ENCODE measurements around the gene SIGLEC8. TPM values are rescaled to one million over a fixed set of nuclear protein-coding genes. Genes with fewer than 3 reads are reported as not detected.

Gene SIGLEC8
- total RNA-seq, 4 donors from 2014 or later: 0.17 to 0.94 (median 0.38) TPM

DNA sequence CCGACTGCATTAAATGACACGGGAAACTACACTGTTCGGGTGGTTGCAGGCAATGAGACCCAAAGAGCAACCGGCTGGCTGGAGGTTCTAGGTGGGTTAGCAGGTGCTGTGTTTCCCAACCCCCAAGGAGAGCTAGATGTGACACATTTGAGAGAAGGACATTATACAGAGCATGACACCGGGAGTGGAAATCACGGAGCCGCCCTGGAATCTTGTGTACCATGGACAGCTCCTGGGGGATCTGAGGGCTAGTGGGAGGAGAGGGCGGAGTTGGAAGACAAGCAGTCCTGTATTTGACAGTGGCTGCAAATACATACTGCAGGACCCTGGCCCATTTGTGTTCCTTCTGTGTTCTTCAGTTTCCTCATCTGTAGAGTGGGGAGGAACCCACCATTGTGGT is 22.3 kb upstream of the SIGLEC8 start:
- no peak for TF ChIP-seq CTCF (IDR thresholded peaks at IDR 0.05; ENCODE audit: low read depth)

DNA sequence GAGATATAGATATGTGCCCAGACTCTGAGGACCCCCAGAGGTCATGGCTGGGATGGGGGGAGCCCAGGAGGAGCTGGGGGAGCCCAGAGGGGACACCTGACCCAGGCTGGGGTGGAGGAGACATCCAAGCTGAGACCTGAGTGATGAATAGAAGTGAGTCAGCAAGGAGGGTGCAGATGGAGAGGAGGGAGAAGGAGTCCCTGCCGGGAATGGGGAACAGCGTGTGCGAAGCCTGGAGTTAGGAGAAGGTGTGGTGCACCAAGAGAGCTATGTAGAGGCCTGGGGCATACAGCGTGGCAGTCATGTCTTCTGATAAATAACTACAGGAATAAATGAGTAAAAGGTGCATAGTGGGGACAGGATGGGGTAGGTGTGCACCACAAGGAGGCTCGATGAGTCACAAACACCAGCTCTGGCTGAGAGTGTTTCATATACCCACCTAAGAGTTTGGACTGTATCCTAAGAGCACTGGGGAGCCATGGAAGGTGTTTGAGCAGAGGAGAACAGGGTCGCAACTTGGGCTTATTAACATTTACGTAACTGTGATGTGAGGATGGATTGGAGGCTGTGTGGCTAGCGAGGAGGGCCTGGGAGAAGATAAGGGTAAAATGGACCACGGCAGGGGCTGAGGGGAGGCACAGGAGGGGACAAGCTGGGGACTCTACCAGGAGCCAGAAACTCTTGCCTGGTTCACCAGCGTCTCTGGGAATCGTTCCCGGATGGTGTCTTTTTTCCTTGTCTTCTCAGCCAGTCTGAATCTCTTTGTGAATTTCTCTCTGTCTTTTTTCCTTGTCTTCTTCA is 21.5 kb upstream of the SIGLEC8 start:
- no peak for TF ChIP-seq CTCF (IDR thresholded peaks at IDR 0.05; ENCODE audit: low read depth)

GRCh38 chr19:51478381-51479234 is 20.4 kb upstream of the SIGLEC8 start, which contains the start of gene CEACAM18:
TSS of gene CEACAM18 (plus strand) at chr19:51478539.
- TF ChIP-seq CTCF (IDR thresholded peaks at IDR 0.05; ENCODE audit: low read depth): no peak

DNA sequence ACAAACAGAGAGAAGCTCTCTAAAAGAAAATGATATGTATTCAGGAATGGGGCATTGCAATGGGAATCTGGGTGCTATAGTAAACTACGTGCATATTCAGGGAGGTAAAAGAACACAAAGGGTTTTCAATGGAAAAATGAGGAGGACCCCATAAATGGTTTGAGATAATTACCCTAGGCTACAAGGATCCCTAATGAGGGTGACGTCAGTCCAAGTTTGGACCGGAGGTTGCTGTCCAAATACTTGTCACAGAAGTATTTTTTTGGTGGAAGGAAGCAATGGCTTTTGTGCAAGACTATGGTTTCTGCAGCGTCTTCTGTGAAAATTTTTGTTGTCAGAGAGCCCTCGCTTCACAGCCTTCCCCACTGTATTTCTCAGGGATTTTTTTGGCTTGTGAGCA is 19.1 kb upstream of the SIGLEC8 start:
- no peak for TF ChIP-seq CTCF (IDR thresholded peaks at IDR 0.05; ENCODE audit: low read depth)

DNA sequence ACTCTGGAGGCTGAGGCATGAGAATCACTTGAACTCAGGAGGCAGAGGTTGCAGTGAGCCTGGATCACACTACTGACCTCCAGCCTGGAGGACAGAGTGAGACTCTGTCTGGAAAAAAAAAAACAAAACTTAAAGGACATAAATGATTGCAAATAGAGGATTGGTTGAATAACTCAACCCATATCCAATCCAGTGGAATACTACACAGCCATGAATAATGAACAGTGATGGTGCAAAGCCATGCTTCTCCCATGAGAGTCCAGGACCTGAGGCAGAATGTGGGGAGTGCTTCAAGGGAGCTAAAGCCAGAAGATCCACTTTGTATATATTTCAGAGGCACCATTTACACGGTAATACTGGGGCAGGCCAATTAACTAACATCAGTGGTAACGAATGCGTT is 17.9 kb upstream of the SIGLEC8 start:
- no peak for TF ChIP-seq CTCF (IDR thresholded peaks at IDR 0.05; ENCODE audit: low read depth)

DNA sequence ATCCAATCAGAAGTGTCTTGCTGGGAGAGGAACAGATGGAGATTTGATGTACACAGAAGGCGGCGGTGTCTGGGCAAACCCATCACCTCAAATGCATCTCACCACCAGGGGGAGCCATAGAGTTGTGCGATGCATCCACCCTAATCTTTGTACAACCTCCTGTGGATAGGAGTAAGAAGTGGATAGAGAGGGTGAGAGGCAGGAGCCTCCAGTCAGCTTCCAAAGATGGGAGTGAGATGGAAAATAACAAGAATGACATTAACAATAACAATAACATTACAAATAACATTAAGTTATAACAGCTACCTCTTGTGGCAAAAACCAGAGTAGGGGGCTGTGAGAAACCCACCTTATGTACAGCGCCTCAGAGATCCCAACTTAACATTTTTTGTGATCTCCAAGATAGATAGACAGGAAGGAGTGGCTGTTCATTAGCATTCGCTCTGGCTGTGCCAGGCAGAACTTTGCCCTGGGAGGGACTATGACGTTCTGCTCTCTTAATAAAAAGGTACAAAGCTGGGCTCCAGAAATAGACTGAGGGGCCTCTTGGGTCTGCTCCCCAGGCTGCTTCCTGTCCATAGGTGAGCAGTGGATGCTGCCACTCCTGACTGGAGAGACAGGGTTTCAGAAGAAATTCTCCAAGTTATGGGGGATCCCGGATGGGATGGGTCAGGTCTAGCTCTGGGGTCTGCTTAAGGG is 14.9 kb upstream of the SIGLEC8 start:
- TF ChIP-seq CTCF (IDR thresholded peaks at IDR 0.05; ENCODE audit: low read depth): no peak

- no peak for TF ChIP-seq CTCF (IDR thresholded peaks at IDR 0.05; ENCODE audit: low read depth)
These were observed 14.4 kb upstream of the SIGLEC8 start for GRCh38 chr19:51472607-51473006.

Measured in subcutaneous adipose tissue (tissue), 4 donors.